ENCODE measurements around the gene DDIT4. TPM values are rescaled to one million over a fixed set of nuclear protein-coding genes. Genes with fewer than 3 reads are reported as not detected.
"Not testable (repeated sequence)": the region's sequence is repeated elsewhere in the genome, so short reads cannot be mapped to it uniquely, and the experiment has no call there.

DDIT4 gene
- total RNA-seq, 1 experiment from 2014 or later = 155 TPM

GRCh38 chr10:72244573-72245038 is 29.1 kb upstream of the DDIT4 start:
- Histone ChIP-seq H3K9me3 (no peaks in the 10 kb centered on the region), H3K4me3 (ENCODE audit: low read depth, low read length) (no peak overlapping the region), H3K36me3 (ENCODE audit: control insufficient read depth, insufficient read depth, low read length) (no peaks in the 10 kb centered on the region), H3K4me1 (peaks cover 27% of the 10 kb centered on the region), H3K27me3 (replicated peaks; ENCODE audit: control insufficient read depth, insufficient read depth, low read length) (no peaks in the 10 kb centered on the region)
- Mint-ChIP-seq H3K27ac (ENCODE audit: unreplicated experiment) (peak overlapping the region; percentile 61), H3K4me1 (ENCODE audit: low read depth, unreplicated experiment) (peaks cover 23% of the 10 kb centered on the region), H3K27me3 (ENCODE audit: insufficient read depth, unreplicated experiment) (no peaks in the 10 kb centered on the region), H3K9me3 (ENCODE audit: unreplicated experiment) (no peaks in the 10 kb centered on the region), H3K4me3 (ENCODE audit: unreplicated experiment) (no peak overlapping the region), H3K36me3 (ENCODE audit: insufficient read depth, unreplicated experiment) (peaks cover 9% of the 10 kb centered on the region)
- POLR2A ChIA-PET = interaction anchor here (0.6 to 1.6 kb wide), 3 partner anchors 11 to 851 kb away, joined by 4 to 14 read pairs (median 4); no protein-coding TSS in a partner anchor
- no peak for TF ChIP-seq CTCF (IDR thresholded peaks at IDR 0.05; ENCODE audit: insufficient read depth in 1 of 2, low read depth in 1 of 2, low read length in 1 of 2, severe bottlenecking in 1 of 2, unreplicated experiment in 1 of 2)
- BruUV-seq (replicated peaks) = no TSS peak
- intact Hi-C loops (cut with micrococcal nuclease; ENCODE audit: unreplicated experiment) = loop anchor here (1.0 to 2.0 kb wide), 3 partner anchors 16 to 84 kb away; no protein-coding TSS in a partner anchor
- no peak for DNase-seq
- CTCF ChIA-PET = interaction anchor here (0.6 to 1.5 kb wide), 2 partner anchors 119 to 196 kb away, joined by 3 read pairs; no protein-coding TSS in a partner anchor

- no peak for TF ChIP-seq CTCF (IDR thresholded peaks at IDR 0.05; ENCODE audit: insufficient read depth in 1 of 2, low read depth in 1 of 2, low read length in 1 of 2, severe bottlenecking in 1 of 2, unreplicated experiment in 1 of 2)
- BruUV-seq (replicated peaks) = no TSS peak
- Histone ChIP-seq H3K9me3 (no peaks in the 10 kb centered on the region), H3K4me3 (ENCODE audit: low read depth, low read length) (no peak overlapping the region), H3K4me1 (peaks cover 27% of the 10 kb centered on the region), H3K36me3 (ENCODE audit: control insufficient read depth, insufficient read depth, low read length) (no peaks in the 10 kb centered on the region), H3K27me3 (replicated peaks; ENCODE audit: control insufficient read depth, insufficient read depth, low read length) (no peaks in the 10 kb centered on the region)
- no peak overlapping the region for H3K4me3 Mint-ChIP-seq (ENCODE audit: unreplicated experiment)
- no peak for DNase-seq
- ChIA-PET POLR2A (interaction anchor here (1.5 kb wide), 1 partner anchor 27 kb away, joined by 5 read pairs; no protein-coding TSS in a partner anchor), CTCF (no interaction called here)
- peaks cover 5% of the 10 kb centered on the region for H3K36me3 Mint-ChIP-seq (ENCODE audit: insufficient read depth, unreplicated experiment)
- H3K27me3 Mint-ChIP-seq (ENCODE audit: insufficient read depth, unreplicated experiment) = no peaks in the 10 kb centered on the region
- H3K27ac Mint-ChIP-seq (ENCODE audit: unreplicated experiment) = no peak overlapping the region
- peaks cover 23% of the 10 kb centered on the region for H3K4me1 Mint-ChIP-seq (ENCODE audit: low read depth, unreplicated experiment)
- intact Hi-C loops (cut with micrococcal nuclease; ENCODE audit: unreplicated experiment) = loop anchor here (2.0 kb wide), 1 partner anchor 83 kb away; no protein-coding TSS in a partner anchor
- no peaks in the 10 kb centered on the region for H3K9me3 Mint-ChIP-seq (ENCODE audit: unreplicated experiment)
Measured at GRCh38 chr10:72245949-72246525, 27.7 kb upstream of the DDIT4 start.

GRCh38 chr10:72248468-72249151 is 25.1 kb upstream of the DDIT4 start:
- H3K27me3 ChIP-seq (replicated peaks; ENCODE audit: control insufficient read depth, insufficient read depth, low read length) = no peaks in the 10 kb centered on the region
- CTCF ChIA-PET = interaction anchor here (0.6 to 0.7 kb wide), 3 partner anchors 102 to 1537 kb away, joined by 3 to 9 read pairs (median 3); partner anchors contain the start of gene ZSWIM8
- H3K36me3 Mint-ChIP-seq (ENCODE audit: insufficient read depth, unreplicated experiment) = no peaks in the 10 kb centered on the region
- no peaks in the 10 kb centered on the region for H3K9me3 ChIP-seq
- no peak for TF ChIP-seq CTCF (IDR thresholded peaks at IDR 0.05; ENCODE audit: insufficient read depth in 1 of 2, low read depth in 1 of 2, low read length in 1 of 2, severe bottlenecking in 1 of 2, unreplicated experiment in 1 of 2)
- POLR2A ChIA-PET = interaction anchor here (1.0 to 2.0 kb wide), 2 partner anchors 12 kb away, joined by 3 to 12 read pairs; no protein-coding TSS in a partner anchor
- H3K4me1 Mint-ChIP-seq (ENCODE audit: low read depth, unreplicated experiment) = peaks cover 14% of the 10 kb centered on the region
- intact Hi-C loops (cut with micrococcal nuclease; ENCODE audit: unreplicated experiment) = no loop called here
- H3K9me3 Mint-ChIP-seq (ENCODE audit: unreplicated experiment) = no peaks in the 10 kb centered on the region
- BruUV-seq (replicated peaks) = no TSS peak
- H3K27me3 Mint-ChIP-seq (ENCODE audit: insufficient read depth, unreplicated experiment) = no peaks in the 10 kb centered on the region
- H3K27ac Mint-ChIP-seq (ENCODE audit: unreplicated experiment) = no peak overlapping the region
- no peak overlapping the region for H3K4me3 ChIP-seq (ENCODE audit: low read depth, low read length)
- DNase-seq = no peak
- H3K4me1 ChIP-seq = peaks cover 26% of the 10 kb centered on the region
- no peak overlapping the region for H3K4me3 Mint-ChIP-seq (ENCODE audit: unreplicated experiment)
- no peaks in the 10 kb centered on the region for H3K36me3 ChIP-seq (ENCODE audit: control insufficient read depth, insufficient read depth, low read length)

GRCh38 chr10:72249176-72249862 is 24.4 kb upstream of the DDIT4 start:
- H3K27me3 ChIP-seq (replicated peaks; ENCODE audit: control insufficient read depth, insufficient read depth, low read length); H3K27ac Mint-ChIP-seq (ENCODE audit: unreplicated experiment); DNase-seq; BruUV-seq (replicated peaks); H3K36me3 ChIP-seq (ENCODE audit: control insufficient read depth, insufficient read depth, low read length); intact Hi-C loops (cut with micrococcal nuclease; ENCODE audit: unreplicated experiment); H3K9me3 Mint-ChIP-seq (ENCODE audit: unreplicated experiment); H3K9me3 ChIP-seq; H3K36me3 Mint-ChIP-seq (ENCODE audit: insufficient read depth, unreplicated experiment); H3K4me3 Mint-ChIP-seq (ENCODE audit: unreplicated experiment); H3K27me3 Mint-ChIP-seq (ENCODE audit: insufficient read depth, unreplicated experiment); H3K4me3 ChIP-seq (ENCODE audit: low read depth, low read length); H3K4me1 Mint-ChIP-seq (ENCODE audit: low read depth, unreplicated experiment): not testable (repeated sequence)
- peaks cover 18% of the 10 kb centered on the region for H3K4me1 ChIP-seq
- ChIA-PET POLR2A (interaction anchor here (0.6 to 1.0 kb wide), 2 partner anchors 11 to 189 kb away, joined by 3 read pairs; no protein-coding TSS in a partner anchor), CTCF (interaction anchor here (0.6 kb wide), 1 partner anchor 26 kb away, joined by 3 read pairs; no protein-coding TSS in a partner anchor)

All from Caco-2 (cell line).